H9 (cell line): ENCODE data around the gene SKAP1. TPM values are rescaled to one million over a fixed set of nuclear protein-coding genes. Genes with fewer than 3 reads are reported as not detected.

Experiments
- DNase-seq: peaks from one replicate; pipeline ENCODE4 v3.0.0-alpha.2; 2017
- H2AFZ ChIP-seq: one replicate; pipeline ENCODE4 v1.6.1; 2013; ENCODE audit warnings: mild to moderate bottlenecking, low read length, control low read depth, moderate library complexity
- H2AK5ac ChIP-seq: 2 replicates; pipeline ENCODE4 v1.6.1; 2013; ENCODE audit warnings: low read length, control low read depth, mixed read lengths; ENCODE audit not compliant: insufficient read length
- H2BK120ac ChIP-seq: one replicate; pipeline ENCODE4 v1.6.1; 2013; ENCODE audit warnings: low read depth, mild to moderate bottlenecking, low read length, control low read depth, inconsistent platforms; ENCODE audit not compliant: poor library complexity, severe bottlenecking
- H2BK12ac ChIP-seq: 2 replicates; pipeline ENCODE4 v1.6.1; 2013; ENCODE audit warnings: low read length, control low read depth, mixed read lengths, low read depth; ENCODE audit not compliant: insufficient read length
- H2BK15ac ChIP-seq: 2 replicates; pipeline ENCODE4 v1.6.1; 2013; ENCODE audit warnings: low read depth, low read length, control low read depth
- H2BK20ac ChIP-seq: one replicate; pipeline ENCODE4 v1.6.1; 2013; ENCODE audit warnings: low read depth, mild to moderate bottlenecking, low read length, control low read depth, inconsistent platforms; ENCODE audit not compliant: poor library complexity, severe bottlenecking
- H2BK5ac ChIP-seq: 2 replicates; pipeline ENCODE4 v1.6.1; 2013; ENCODE audit warnings: low read length, control low read depth, mixed read lengths; ENCODE audit not compliant: insufficient read length
- H3K14ac ChIP-seq: 2 replicates; pipeline ENCODE4 v1.6.1; 2013; ENCODE audit warnings: low read length, control low read depth; ENCODE audit not compliant: insufficient read depth
- H3K18ac ChIP-seq: 2 replicates; pipeline ENCODE4 v1.6.1; 2013; ENCODE audit warnings: low read depth, mild to moderate bottlenecking, mixed read lengths, low read length, control low read depth; ENCODE audit not compliant: insufficient read length
- H3K23ac ChIP-seq: 2 replicates; pipeline ENCODE4 v1.6.1; 2013; ENCODE audit warnings: low read length, control low read depth, mixed read lengths, low read depth; ENCODE audit not compliant: insufficient read length
- H3K23me2 ChIP-seq: 2 replicates; pipeline ENCODE4 v1.6.1; 2013; ENCODE audit warnings: low read depth, mild to moderate bottlenecking, mixed read lengths, low read length, control low read depth; ENCODE audit not compliant: insufficient read length, poor library complexity, severe bottlenecking
- H3K27ac ChIP-seq: 2 replicates; pipeline ENCODE4 v1.5.1; 2013; ENCODE audit warnings: low read length, control low read depth, mixed read lengths, low read depth; ENCODE audit not compliant: insufficient read length
- H3K27me3 ChIP-seq: 2 replicates; pipeline ENCODE4 v1.6.1; 2013; ENCODE audit warnings: low read length, control low read depth, inconsistent platforms; ENCODE audit not compliant: insufficient read depth
- H3K4ac ChIP-seq: 2 replicates; pipeline ENCODE4 v1.6.1; 2013; ENCODE audit warnings: low read depth, mild to moderate bottlenecking, control low read depth, inconsistent platforms, low read length, moderate library complexity
- H3K4me1 ChIP-seq: 2 replicates; pipeline ENCODE4 v1.6.1; 2013; ENCODE audit warnings: low read length, control low read depth, inconsistent platforms; ENCODE audit not compliant: insufficient read depth
- H3K4me2 ChIP-seq: 2 replicates; pipeline ENCODE4 v1.6.1; 2013; ENCODE audit warnings: low read length, control low read depth, mixed read lengths; ENCODE audit not compliant: insufficient read length, insufficient read depth
- H3K56ac ChIP-seq: 2 replicates; pipeline ENCODE4 v1.6.1; 2013; ENCODE audit warnings: low read depth, mild to moderate bottlenecking, mixed read lengths, low read length, control low read depth; ENCODE audit not compliant: insufficient read length
- H3K79me1 ChIP-seq: 2 replicates; pipeline ENCODE4 v1.6.1; 2013; ENCODE audit warnings: low read depth, mild to moderate bottlenecking, moderate library complexity, low read length, control low read depth, inconsistent platforms; ENCODE audit not compliant: insufficient read depth, poor library complexity, severe bottlenecking
- H3K79me2 ChIP-seq: 2 replicates; pipeline ENCODE4 v1.6.1; 2013; ENCODE audit warnings: low read length, control low read depth, inconsistent platforms; ENCODE audit not compliant: insufficient read depth
- H3K9ac ChIP-seq: 2 replicates; pipeline ENCODE4 v1.6.1; 2013; ENCODE audit warnings: low read length, control low read depth, mixed read lengths; ENCODE audit not compliant: insufficient read length; ENCODE audit errors: extremely low read depth
- H3K9me3 ChIP-seq: one replicate; pipeline ENCODE4 v1.6.1; 2013; ENCODE audit warnings: low read depth, low read length, inconsistent platforms; ENCODE audit not compliant: control insufficient read depth
- H3T11ph ChIP-seq: one replicate; pipeline ENCODE4 v1.6.1; 2013; ENCODE audit warnings: mild to moderate bottlenecking, low read length, control low read depth, inconsistent platforms
- H4K20me1 ChIP-seq: one replicate; pipeline ENCODE4 v1.6.1; 2013; ENCODE audit not compliant: control insufficient read depth, insufficient read length, insufficient read depth
- H4K5ac ChIP-seq: 2 replicates; pipeline ENCODE4 v1.6.1; 2013; ENCODE audit warnings: low read depth, mild to moderate bottlenecking, mixed read lengths, low read length, control low read depth; ENCODE audit not compliant: insufficient read length
- H4K8ac ChIP-seq: replicated peaks from 2 replicates; pipeline ENCODE4 v1.6.1; 2013; ENCODE audit warnings: low read length, control low read depth, mixed read lengths, low read depth; ENCODE audit not compliant: insufficient read length
- H4K91ac ChIP-seq: 2 replicates; pipeline ENCODE4 v1.6.1; 2013; ENCODE audit warnings: low read depth, mild to moderate bottlenecking, moderate library complexity, mixed read lengths, low read length, control low read depth; ENCODE audit not compliant: insufficient read length
- H3K27ac Mint-ChIP-seq, 3 experiments: 2 replicates in 2 of 3; 3 replicates in 1 of 3; pipeline ENCODE4 v1.8.0; 2020 to 2021; ENCODE audit warnings: mixed read lengths in 3 of 3, mild to moderate bottlenecking in 1 of 3, moderate library complexity in 1 of 3
- H3K27me3 Mint-ChIP-seq: 2 replicates; pipeline ENCODE4 v1.8.0; 2021; ENCODE audit warnings: low read depth, mild to moderate bottlenecking, moderate library complexity, mixed read lengths
- H3K36me3 Mint-ChIP-seq, 3 experiments: 2 replicates in 2 of 3; 3 replicates in 1 of 3; pipeline ENCODE4 v1.8.0; 2020 to 2021; ENCODE audit warnings: low read depth in 3 of 3, mixed read lengths in 3 of 3; ENCODE audit not compliant: insufficient read depth in 1 of 3
- H3K4me1 Mint-ChIP-seq, 2 experiments: 2 replicates each; pipeline ENCODE4 v1.8.0; 2020; ENCODE audit warnings: mixed read lengths in 2 of 2
- H3K4me3 Mint-ChIP-seq, 2 experiments: 2 replicates in 1 of 2; 3 replicates in 1 of 2; pipeline ENCODE4 v1.8.0; 2020 to 2021; ENCODE audit warnings: mild to moderate bottlenecking in 2 of 2, mixed read lengths in 2 of 2, moderate library complexity in 1 of 2
- H3K9me3 Mint-ChIP-seq, 2 experiments: 2 replicates in 1 of 2; 3 replicates in 1 of 2; pipeline ENCODE4 v1.8.0; 2020; ENCODE audit warnings: mild to moderate bottlenecking in 2 of 2, mixed read lengths in 2 of 2, moderate library complexity in 1 of 2
- WGBS: extraction: QIAGEN DNeasy Blood & Tissue Kit; methylation state at CpG from one replicate; pipeline ENCODE4 v1.1.7; 2013; ENCODE audit warnings: missing lambda C conversion rate, low lambda C conversion rate, mixed read lengths; ENCODE audit not compliant: insufficient read length; ENCODE audit errors: extremely low coverage; 5-methylcytosine and 5-hydroxymethylcytosine counted together
- total RNA-seq: library from RNA; stranded (reverse); gene quantifications from 2 replicates; pipeline ENCODE4 v1.2.1, GENCODE V29; 2021
- TF ChIP-seq, protein P1 (sequence below): fragments of 200-600 bp; sonication (generic); conservative IDR thresholded peaks from 3 replicates; pipeline ENCODE4 v1.8.0; 2021; ENCODE audit warnings: antibody characterized with exemption, mild to moderate bottlenecking

Gene SKAP1
- total RNA-seq, 1 experiment from 2014 or later, result not detected

DNA sequence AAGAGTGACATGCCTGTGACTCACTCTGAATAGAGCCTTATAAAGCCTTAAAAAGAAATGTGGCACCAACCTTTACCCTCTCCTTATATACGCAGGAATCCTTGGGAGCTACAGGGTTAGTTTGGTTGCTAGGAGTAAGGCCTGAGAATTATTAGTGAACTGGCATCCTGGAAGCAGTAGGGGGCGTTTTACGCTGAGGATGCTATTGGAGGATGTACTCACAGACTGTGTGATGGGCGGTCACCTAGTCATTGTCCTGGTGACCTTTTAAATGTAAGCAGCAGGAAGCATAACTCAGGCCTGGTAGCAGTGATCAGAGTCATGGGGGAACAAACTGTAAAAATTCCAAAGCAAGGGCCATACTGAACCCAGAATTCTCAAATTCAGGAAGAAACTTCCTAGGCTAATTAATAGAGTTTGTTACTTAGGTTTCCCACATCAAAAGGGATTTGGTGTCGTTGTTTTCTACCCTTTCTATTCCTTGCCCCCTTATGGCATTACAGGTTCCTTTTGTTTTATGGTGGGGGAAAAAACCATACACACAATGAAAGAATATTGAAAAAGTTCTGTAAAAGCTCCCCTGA lies 168.6 kb downstream of the SKAP1 start:
- no peak overlapping the region for H3K56ac ChIP-seq
- no peak overlapping the region for H4K91ac ChIP-seq
- no peak overlapping the region for H4K5ac ChIP-seq
- H3K9me3 ChIP-seq, result no peaks in the 10 kb centered on the region
- H3K23ac ChIP-seq, result no peak overlapping the region
- Mint-ChIP-seq H3K4me3 (no peak overlapping the region), H3K27ac (no peak overlapping the region), H3K27me3 (peaks cover 4% of the 10 kb centered on the region; the same call in 1 of the 2 replicates), H3K9me3 (no peaks in the 10 kb centered on the region), H3K4me1 (peaks cover 20 to 26% of the 10 kb centered on the region in 2 experiments), H3K36me3 (no peaks in the 10 kb centered on the region)
- H3K27me3 ChIP-seq, result no peaks in the 10 kb centered on the region
- H3K18ac ChIP-seq, result no peak overlapping the region
- H3K79me2 ChIP-seq, result no peaks in the 10 kb centered on the region
- H2BK20ac ChIP-seq, result no peak overlapping the region
- no peak overlapping the region for H2BK15ac ChIP-seq
- no CpG with 5 or more reads among the region's 5 CpGs for WGBS
- no peak overlapping the region for H4K8ac ChIP-seq
- H3K79me1 ChIP-seq, result no peaks in the 10 kb centered on the region
- no peak overlapping the region for H3K27ac ChIP-seq
- no peaks in the 10 kb centered on the region for H3K23me2 ChIP-seq
- H2BK5ac ChIP-seq, result no peak overlapping the region
- TF ChIP-seq, protein P1, sequence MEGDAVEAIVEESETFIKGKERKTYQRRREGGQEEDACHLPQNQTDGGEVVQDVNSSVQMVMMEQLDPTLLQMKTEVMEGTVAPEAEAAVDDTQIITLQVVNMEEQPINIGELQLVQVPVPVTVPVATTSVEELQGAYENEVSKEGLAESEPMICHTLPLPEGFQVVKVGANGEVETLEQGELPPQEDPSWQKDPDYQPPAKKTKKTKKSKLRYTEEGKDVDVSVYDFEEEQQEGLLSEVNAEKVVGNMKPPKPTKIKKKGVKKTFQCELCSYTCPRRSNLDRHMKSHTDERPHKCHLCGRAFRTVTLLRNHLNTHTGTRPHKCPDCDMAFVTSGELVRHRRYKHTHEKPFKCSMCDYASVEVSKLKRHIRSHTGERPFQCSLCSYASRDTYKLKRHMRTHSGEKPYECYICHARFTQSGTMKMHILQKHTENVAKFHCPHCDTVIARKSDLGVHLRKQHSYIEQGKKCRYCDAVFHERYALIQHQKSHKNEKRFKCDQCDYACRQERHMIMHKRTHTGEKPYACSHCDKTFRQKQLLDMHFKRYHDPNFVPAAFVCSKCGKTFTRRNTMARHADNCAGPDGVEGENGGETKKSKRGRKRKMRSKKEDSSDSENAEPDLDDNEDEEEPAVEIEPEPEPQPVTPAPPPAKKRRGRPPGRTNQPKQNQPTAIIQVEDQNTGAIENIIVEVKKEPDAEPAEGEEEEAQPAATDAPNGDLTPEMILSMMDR, result peak; percentile 75
- no peaks in the 10 kb centered on the region for H3K4me1 ChIP-seq
- no peak overlapping the region for H3K4me2 ChIP-seq
- no peak overlapping the region for H3T11ph ChIP-seq
- no peak overlapping the region for H2BK12ac ChIP-seq
- peak; percentile 93 for DNase-seq
- no peak overlapping the region for H3K14ac ChIP-seq
- no peak overlapping the region for H2AK5ac ChIP-seq
- H3K9ac ChIP-seq, result no peak overlapping the region
- H3K4ac ChIP-seq, result no peak overlapping the region
- no peak overlapping the region for H2AFZ ChIP-seq
- no peaks in the 10 kb centered on the region for H4K20me1 ChIP-seq
- H2BK120ac ChIP-seq, result no peak overlapping the region
